ENCODE results near the gene CDYL.

- TF ChIP-seq POLR2AphosphoS5 (IDR thresholded peaks at IDR 0.05; ENCODE audit: insufficient read depth in 1 of 2, low read depth in 1 of 2) (no peak), POLR2A (IDR thresholded peaks at IDR 0.05) (no peak)
- TF ChIP-seq, protein P1, sequence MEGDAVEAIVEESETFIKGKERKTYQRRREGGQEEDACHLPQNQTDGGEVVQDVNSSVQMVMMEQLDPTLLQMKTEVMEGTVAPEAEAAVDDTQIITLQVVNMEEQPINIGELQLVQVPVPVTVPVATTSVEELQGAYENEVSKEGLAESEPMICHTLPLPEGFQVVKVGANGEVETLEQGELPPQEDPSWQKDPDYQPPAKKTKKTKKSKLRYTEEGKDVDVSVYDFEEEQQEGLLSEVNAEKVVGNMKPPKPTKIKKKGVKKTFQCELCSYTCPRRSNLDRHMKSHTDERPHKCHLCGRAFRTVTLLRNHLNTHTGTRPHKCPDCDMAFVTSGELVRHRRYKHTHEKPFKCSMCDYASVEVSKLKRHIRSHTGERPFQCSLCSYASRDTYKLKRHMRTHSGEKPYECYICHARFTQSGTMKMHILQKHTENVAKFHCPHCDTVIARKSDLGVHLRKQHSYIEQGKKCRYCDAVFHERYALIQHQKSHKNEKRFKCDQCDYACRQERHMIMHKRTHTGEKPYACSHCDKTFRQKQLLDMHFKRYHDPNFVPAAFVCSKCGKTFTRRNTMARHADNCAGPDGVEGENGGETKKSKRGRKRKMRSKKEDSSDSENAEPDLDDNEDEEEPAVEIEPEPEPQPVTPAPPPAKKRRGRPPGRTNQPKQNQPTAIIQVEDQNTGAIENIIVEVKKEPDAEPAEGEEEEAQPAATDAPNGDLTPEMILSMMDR (IDR thresholded peaks at IDR 0.05), result no peak
Observed at GRCh38 chr6:4922488-4923037, 146.4 kb downstream of the CDYL start.
